Measurements from ENCODE around the gene CFAP74.

GRCh38 chr1:1919304-1920056 lies 84.1 kb downstream of the CFAP74 start:
- TF ChIP-seq CTCF (IDR thresholded peaks at IDR 0.05) (no peak), POLR2A (IDR thresholded peaks at IDR 0.05) (peak; percentile 3), POLR2AphosphoS5 (IDR thresholded peaks at IDR 0.05) (peak in 2 of 3 donors; percentile 54 to 55)

All from transverse colon (tissue), 4 donors.